Osteoblast (primary cell): ENCODE measurements around the gene FAR1. TPM values are rescaled to one million over a fixed set of nuclear protein-coding genes. Genes with fewer than 3 reads are reported as not detected.
A peak's percentile ranks its signal among the peaks of the same experiment; 100 is the strongest.

Source experiments
- DNase-seq: peaks from one replicate; pipeline ENCODE4 v3.0.0; 2011; ENCODE audit warnings: low spot score, mixed read lengths; ENCODE audit not compliant: insufficient read length; ENCODE audit errors: missing footprints
- H2AFZ ChIP-seq: 2 replicates; pipeline ENCODE4 v1.6.0; 2011; ENCODE audit warnings: mild to moderate bottlenecking, low read length
- H3K27ac ChIP-seq: 2 replicates; pipeline ENCODE4 v1.5.1; 2011; ENCODE audit warnings: mild to moderate bottlenecking, low read depth, low read length, moderate library complexity
- H3K27me3 ChIP-seq: 2 replicates; pipeline ENCODE4 v1.6.0; 2012; ENCODE audit warnings: mild to moderate bottlenecking, control low read depth, inconsistent platforms, low read length, moderate library complexity; ENCODE audit not compliant: insufficient read depth
- H3K36me3 ChIP-seq: 2 replicates; pipeline ENCODE4 v1.5.1; 2011; ENCODE audit warnings: mild to moderate bottlenecking, low read length, control low read depth, moderate library complexity; ENCODE audit not compliant: insufficient read depth
- H3K4me1 ChIP-seq: 2 replicates; pipeline ENCODE4 v1.5.1; 2011; ENCODE audit warnings: mild to moderate bottlenecking, low read length, control low read depth, moderate library complexity; ENCODE audit not compliant: insufficient read depth
- H3K4me2 ChIP-seq: 2 replicates; pipeline ENCODE4 v1.6.0; 2011; ENCODE audit warnings: mild to moderate bottlenecking, low read length; ENCODE audit not compliant: insufficient read depth
- H3K4me3 ChIP-seq: fragments of 200-600 bp; sonication (generic); 3 replicates; pipeline ENCODE4 v1.5.1; 2012; ENCODE audit warnings: mild to moderate bottlenecking, low read length, inconsistent platforms; ENCODE audit not compliant: insufficient read depth
- H3K79me2 ChIP-seq: 2 replicates; pipeline ENCODE4 v1.6.0; 2012; ENCODE audit warnings: mild to moderate bottlenecking, low read length, control low read depth, inconsistent platforms; ENCODE audit not compliant: insufficient read depth
- H3K9me3 ChIP-seq: 2 replicates; pipeline ENCODE4 v1.5.1; 2011; ENCODE audit warnings: low read depth, low read length, control low read depth
- H4K20me1 ChIP-seq: 2 replicates; pipeline ENCODE4 v1.6.0; 2012; ENCODE audit warnings: mild to moderate bottlenecking, low read length, control low read depth; ENCODE audit not compliant: insufficient read depth
- CTCF ChIP-seq: IDR thresholded peaks from 2 replicates; pipeline ENCODE4 v1.5.1; 2011; ENCODE audit warnings: mild to moderate bottlenecking, low read depth, low read length, moderate library complexity; ENCODE audit errors: extremely low read depth
- small RNA-seq: library from RNA; depleted of rRNA; stranded (forward); fragments of <200 nt; gene quantifications from one replicate; pipeline ENCODE3, GENCODE V24; 2012
- total RNA-seq: library from RNA; depleted of rRNA; stranded (reverse); fragments of >200 nt; gene quantifications from 2 replicates; pipeline ENCODE4 v1.2.3, GENCODE V29; 2012

FAR1 gene
- total RNA-seq, 1 donor, result 61.9 TPM

- TF ChIP-seq CTCF, result no peak
- Histone ChIP-seq H3K27me3 (no peaks in the 10 kb centered on the region), H3K4me1 (no peaks in the 10 kb centered on the region), H2AFZ (no peak overlapping the region), H3K9me3 (no peaks in the 10 kb centered on the region), H4K20me1 (no peaks in the 10 kb centered on the region), H3K27ac (no peak overlapping the region), H3K79me2 (no peaks in the 10 kb centered on the region), H3K36me3 (no peaks in the 10 kb centered on the region), H3K4me3 (no peak overlapping the region), H3K4me2 (no peak overlapping the region)
- DNase-seq, result peak; percentile 63
Observed at GRCh38 chr11:13777341-13777985, 109.0 kb downstream of the FAR1 start.

GRCh38 chr11:13778345-13778744 is 109.9 kb downstream of the FAR1 start:
- H3K79me2 ChIP-seq, result no peaks in the 10 kb centered on the region
- H4K20me1 ChIP-seq, result no peaks in the 10 kb centered on the region
- H3K4me3 ChIP-seq, result no peak overlapping the region
- H3K4me1 ChIP-seq, result no peaks in the 10 kb centered on the region
- no peak for DNase-seq
- no peaks in the 10 kb centered on the region for H3K9me3 ChIP-seq
- no peak overlapping the region for H2AFZ ChIP-seq
- H3K36me3 ChIP-seq, result no peaks in the 10 kb centered on the region
- no peaks in the 10 kb centered on the region for H3K27me3 ChIP-seq
- H3K27ac ChIP-seq, result no peak overlapping the region
- H3K4me2 ChIP-seq, result no peak overlapping the region
- no peak for TF ChIP-seq CTCF

GRCh38 chr11:13781153-13781552 is 112.7 kb downstream of the FAR1 start:
- Histone ChIP-seq H3K27ac (no peak overlapping the region), H3K9me3 (no peaks in the 10 kb centered on the region), H3K27me3 (no peaks in the 10 kb centered on the region), H3K36me3 (no peaks in the 10 kb centered on the region), H2AFZ (no peak overlapping the region), H3K4me1 (no peaks in the 10 kb centered on the region), H3K79me2 (no peaks in the 10 kb centered on the region), H4K20me1 (no peaks in the 10 kb centered on the region), H3K4me2 (no peak overlapping the region), H3K4me3 (no peak overlapping the region)
- no peak for DNase-seq
- TF ChIP-seq CTCF, result no peak

Small RNA genes within 50 kb of the gene (small RNA-seq; reads per million reads assigned to genes)
- gene AC013828.1, result not detected
- gene RF00019, result not detected
- not detected for gene RPL39P26

Other genes with a start within 250 kb of the FAR1 start
- 51.0 and 55.7 TPM in 2 replicates for gene BTBD10, start 205.4 kb upstream of the FAR1 start, total RNA-seq
- not detected in 2 replicates for gene PTH, start 172.7 kb upstream of the FAR1 start, total RNA-seq